ENCODE measurements around the gene MLLT1. TPM values are rescaled to one million over a fixed set of nuclear protein-coding genes. Genes with fewer than 3 reads are reported as not detected.

The MLLT1 gene, protein sequence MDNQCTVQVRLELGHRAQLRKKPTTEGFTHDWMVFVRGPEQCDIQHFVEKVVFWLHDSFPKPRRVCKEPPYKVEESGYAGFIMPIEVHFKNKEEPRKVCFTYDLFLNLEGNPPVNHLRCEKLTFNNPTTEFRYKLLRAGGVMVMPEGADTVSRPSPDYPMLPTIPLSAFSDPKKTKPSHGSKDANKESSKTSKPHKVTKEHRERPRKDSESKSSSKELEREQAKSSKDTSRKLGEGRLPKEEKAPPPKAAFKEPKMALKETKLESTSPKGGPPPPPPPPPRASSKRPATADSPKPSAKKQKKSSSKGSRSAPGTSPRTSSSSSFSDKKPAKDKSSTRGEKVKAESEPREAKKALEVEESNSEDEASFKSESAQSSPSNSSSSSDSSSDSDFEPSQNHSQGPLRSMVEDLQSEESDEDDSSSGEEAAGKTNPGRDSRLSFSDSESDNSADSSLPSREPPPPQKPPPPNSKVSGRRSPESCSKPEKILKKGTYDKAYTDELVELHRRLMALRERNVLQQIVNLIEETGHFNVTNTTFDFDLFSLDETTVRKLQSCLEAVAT
- 11.0 TPM for total RNA-seq

DNA sequence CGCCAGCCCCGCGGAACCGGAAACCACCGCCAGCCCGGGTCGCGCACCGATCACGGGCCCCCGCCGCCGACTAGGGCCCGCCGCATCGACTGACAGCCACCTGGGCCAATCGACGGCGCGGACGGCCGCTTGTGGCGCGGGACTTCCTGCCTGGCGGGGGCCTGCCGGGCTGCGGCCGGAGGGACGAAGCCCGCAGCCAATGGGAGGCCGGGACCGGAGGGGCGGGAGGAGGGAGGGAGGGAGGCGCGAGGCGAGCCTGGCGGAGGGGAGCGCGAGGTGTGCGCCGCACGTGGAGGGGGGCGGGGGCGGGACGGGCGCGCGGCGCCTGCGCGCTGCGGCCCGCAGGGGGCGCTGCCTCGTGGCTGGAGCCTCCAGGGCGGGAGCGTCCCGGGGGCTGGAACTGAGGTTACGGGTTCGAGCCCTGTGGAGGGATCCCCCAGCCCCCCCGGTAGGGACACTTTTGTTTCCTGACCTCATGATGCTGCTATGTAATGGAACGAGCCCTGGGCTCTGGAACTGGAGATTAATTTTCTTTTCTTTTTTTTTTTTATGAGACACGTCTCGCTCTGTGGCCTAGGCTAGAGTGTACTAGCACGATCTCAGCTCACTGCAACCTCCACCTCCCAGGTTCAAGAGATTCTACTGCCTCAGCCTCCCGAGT is at the start of gene MLLT1:
Gene MLLT1, minus strand, starts transcription at position 45 of the 661 bp plus-strand sequence. CDS start 191 bp downstream, outside the sequence.

Small RNAs within 50 kb of the gene (small RNA-seq; reads per million reads assigned to genes)
- gene AC011471.1 (ENCODE audit: low replicate concordance) = not detected

Other genes starting within 250 kb of the MLLT1 start
- gene RFX2, start 169.5 kb downstream of the MLLT1 start, total RNA-seq = 47.3 TPM
- gene ACSBG2, start 144.3 kb downstream of the MLLT1 start, total RNA-seq = not detected
- gene ACER1, start 53.6 kb upstream of the MLLT1 start, total RNA-seq = not detected
- 29.1 TPM for gene CLPP, start 81.6 kb upstream of the MLLT1 start, total RNA-seq
- 22.2 TPM for gene ALKBH7, start 92.8 kb upstream of the MLLT1 start, total RNA-seq
- gene PSPN, start 96.0 kb upstream of the MLLT1 start, total RNA-seq = 3.1 TPM
- gene GTF2F1, start 113.2 kb upstream of the MLLT1 start, total RNA-seq = 40.4 TPM
- gene KHSRP, start 144.8 kb upstream of the MLLT1 start, total RNA-seq = 128 TPM
- gene SLC25A41, start 153.8 kb upstream of the MLLT1 start, total RNA-seq = 0.63 TPM
- gene SLC25A23, start 179.8 kb upstream of the MLLT1 start, total RNA-seq = 23.8 TPM
- not detected for gene CRB3, start 184.3 kb upstream of the MLLT1 start, total RNA-seq
- not detected for gene DENND1C, start 201.8 kb upstream of the MLLT1 start, total RNA-seq
- 215 TPM for gene TUBB4A, start 222.3 kb upstream of the MLLT1 start, total RNA-seq

All from parietal lobe (tissue), 2 donors.